ENCODE data around the gene GPX4.

GPX4 gene

GRCh38 chr19:1108291-1109031 is 4.7 kb downstream of the GPX4 start:
- no peak overlapping the region for H3K4me2 ChIP-seq
- no peaks in the 10 kb centered on the region for H3K79me2 ChIP-seq (ENCODE audit: insufficient read depth, low read depth)
- TF ChIP-seq, protein P1, sequence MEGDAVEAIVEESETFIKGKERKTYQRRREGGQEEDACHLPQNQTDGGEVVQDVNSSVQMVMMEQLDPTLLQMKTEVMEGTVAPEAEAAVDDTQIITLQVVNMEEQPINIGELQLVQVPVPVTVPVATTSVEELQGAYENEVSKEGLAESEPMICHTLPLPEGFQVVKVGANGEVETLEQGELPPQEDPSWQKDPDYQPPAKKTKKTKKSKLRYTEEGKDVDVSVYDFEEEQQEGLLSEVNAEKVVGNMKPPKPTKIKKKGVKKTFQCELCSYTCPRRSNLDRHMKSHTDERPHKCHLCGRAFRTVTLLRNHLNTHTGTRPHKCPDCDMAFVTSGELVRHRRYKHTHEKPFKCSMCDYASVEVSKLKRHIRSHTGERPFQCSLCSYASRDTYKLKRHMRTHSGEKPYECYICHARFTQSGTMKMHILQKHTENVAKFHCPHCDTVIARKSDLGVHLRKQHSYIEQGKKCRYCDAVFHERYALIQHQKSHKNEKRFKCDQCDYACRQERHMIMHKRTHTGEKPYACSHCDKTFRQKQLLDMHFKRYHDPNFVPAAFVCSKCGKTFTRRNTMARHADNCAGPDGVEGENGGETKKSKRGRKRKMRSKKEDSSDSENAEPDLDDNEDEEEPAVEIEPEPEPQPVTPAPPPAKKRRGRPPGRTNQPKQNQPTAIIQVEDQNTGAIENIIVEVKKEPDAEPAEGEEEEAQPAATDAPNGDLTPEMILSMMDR (conservative IDR thresholded peaks at IDR 0.05; ENCODE audit: low read depth, low read length): no peak
- H3K4me1 ChIP-seq (ENCODE audit: low read depth, poor library complexity, severe bottlenecking): peaks cover under 1% of the 10 kb centered on the region
- no peak overlapping the region for H3K27ac ChIP-seq
- H3K36me3 ChIP-seq (ENCODE audit: insufficient read depth): no peaks in the 10 kb centered on the region
- H4K20me1 ChIP-seq (ENCODE audit: insufficient read depth): no peaks in the 10 kb centered on the region
- H3K9ac ChIP-seq: no peak overlapping the region
- no peak overlapping the region for H3K4me3 ChIP-seq (IDR thresholded peaks at IDR 0.05; ENCODE audit: insufficient read depth, low read depth, low read length)
- no peaks in the 10 kb centered on the region for H3K27me3 ChIP-seq (ENCODE audit: insufficient read depth, low read depth)
- H2AFZ ChIP-seq (ENCODE audit: low read depth): no peak overlapping the region

DNA sequence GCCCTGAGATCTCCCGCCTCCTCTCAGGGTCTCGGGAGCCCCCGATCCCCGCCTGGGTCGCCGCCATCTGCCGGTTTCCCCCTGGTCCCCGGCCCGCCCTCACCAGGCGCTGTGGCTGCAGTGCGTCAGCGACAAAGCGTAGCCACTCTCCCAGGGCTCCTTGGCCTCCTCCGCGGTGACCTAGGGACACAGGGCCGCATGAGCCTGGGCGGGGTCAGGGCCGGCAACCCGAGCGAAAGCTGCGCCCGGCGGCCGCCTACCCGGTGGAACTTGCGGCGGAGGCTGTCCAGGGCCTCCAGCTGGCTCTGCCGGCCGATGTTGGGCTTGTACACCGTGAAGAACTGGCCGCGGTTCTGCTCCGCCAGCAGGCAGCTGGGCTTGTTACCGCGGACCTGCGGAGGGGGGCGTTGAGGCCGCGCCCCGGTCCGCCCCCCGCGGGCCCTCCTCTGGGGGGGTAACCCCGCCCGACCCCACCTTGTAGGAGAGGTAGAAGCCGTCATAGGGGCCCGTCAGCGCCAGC is 5.3 kb downstream of the GPX4 start:
- H4K20me1 ChIP-seq (ENCODE audit: insufficient read depth): no peaks in the 10 kb centered on the region
- no peaks in the 10 kb centered on the region for H3K4me1 ChIP-seq (ENCODE audit: low read depth, poor library complexity, severe bottlenecking)
- H3K4me3 ChIP-seq (IDR thresholded peaks at IDR 0.05; ENCODE audit: insufficient read depth, low read depth, low read length): no peak overlapping the region
- TF ChIP-seq, protein P1 (conservative IDR thresholded peaks at IDR 0.05; ENCODE audit: low read depth, low read length): no peak
- H3K4me2 ChIP-seq: no peak overlapping the region
- H3K27ac ChIP-seq: no peak overlapping the region
- no peaks in the 10 kb centered on the region for H3K79me2 ChIP-seq (ENCODE audit: insufficient read depth, low read depth)
- no peaks in the 10 kb centered on the region for H3K36me3 ChIP-seq (ENCODE audit: insufficient read depth)
- no peaks in the 10 kb centered on the region for H3K27me3 ChIP-seq (ENCODE audit: insufficient read depth, low read depth)
- H2AFZ ChIP-seq (ENCODE audit: low read depth): no peak overlapping the region
- H3K9ac ChIP-seq: no peak overlapping the region

DNA sequence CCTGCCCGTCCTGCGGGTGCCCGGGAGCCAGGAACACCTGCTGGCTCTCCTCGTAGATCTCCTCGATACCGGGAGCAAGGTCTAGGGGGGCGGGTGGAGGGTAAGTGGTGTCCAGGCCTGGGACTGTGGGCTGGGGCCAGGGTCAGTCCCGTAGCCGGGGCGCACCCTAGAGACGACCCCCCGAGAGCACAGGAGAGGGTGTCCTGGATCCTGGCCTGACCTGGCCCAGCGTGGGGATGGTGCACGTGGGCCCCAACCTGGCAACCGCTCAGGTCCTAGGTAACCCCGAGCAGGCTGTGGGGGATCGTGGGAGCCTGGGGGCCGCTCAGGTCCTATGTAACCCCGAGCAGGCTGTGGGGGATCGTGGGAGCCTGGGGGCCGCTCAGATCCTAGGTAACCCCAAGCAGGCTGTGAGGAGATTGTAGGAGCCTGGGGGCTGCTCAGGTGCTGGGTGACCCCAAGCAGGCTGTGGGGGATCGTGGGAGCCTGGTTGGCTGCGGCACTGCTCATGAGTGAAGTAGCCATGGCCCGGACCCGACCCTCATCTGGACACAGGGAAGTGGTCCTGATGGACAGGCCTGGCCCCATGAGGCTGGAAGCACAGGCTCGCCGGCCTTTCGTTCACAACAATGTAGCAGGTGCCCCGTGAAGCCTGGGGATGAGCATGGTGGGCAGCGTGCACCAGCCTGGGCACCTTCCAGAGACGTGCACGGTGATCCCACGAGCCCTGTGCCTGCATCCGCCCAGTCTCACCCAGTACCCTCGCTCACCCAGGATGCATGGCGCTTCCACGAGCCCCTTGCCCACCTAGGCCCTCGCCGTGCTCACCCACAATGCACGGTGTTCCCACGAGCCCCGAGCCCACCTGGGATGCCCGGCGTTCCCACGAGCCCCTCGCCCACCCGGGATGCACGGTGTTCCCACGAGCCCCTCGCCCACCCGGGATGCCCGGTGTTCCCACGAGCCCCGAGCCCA is 6.2 kb downstream of the GPX4 start:
- Histone ChIP-seq H2AFZ (ENCODE audit: low read depth) (no peak overlapping the region), H3K27me3 (ENCODE audit: insufficient read depth, low read depth) (no peaks in the 10 kb centered on the region), H4K20me1 (ENCODE audit: insufficient read depth) (no peaks in the 10 kb centered on the region), H3K4me3 (IDR thresholded peaks at IDR 0.05; ENCODE audit: insufficient read depth, low read depth, low read length) (no peak overlapping the region), H3K9ac (no peak overlapping the region), H3K79me2 (ENCODE audit: insufficient read depth, low read depth) (no peaks in the 10 kb centered on the region), H3K4me1 (ENCODE audit: low read depth, poor library complexity, severe bottlenecking) (no peaks in the 10 kb centered on the region), H3K27ac (no peak overlapping the region), H3K4me2 (no peak overlapping the region), H3K36me3 (ENCODE audit: insufficient read depth) (no peaks in the 10 kb centered on the region)
- TF ChIP-seq, protein P1 (conservative IDR thresholded peaks at IDR 0.05; ENCODE audit: low read depth, low read length): no peak

GRCh38 chr19:1110809-1111640 is 7.2 kb downstream of the GPX4 start:
- H2AFZ ChIP-seq (ENCODE audit: low read depth): no peak overlapping the region
- TF ChIP-seq, protein P1 (conservative IDR thresholded peaks at IDR 0.05; ENCODE audit: low read depth, low read length): no peak
- H3K4me1 ChIP-seq (ENCODE audit: low read depth, poor library complexity, severe bottlenecking): no peaks in the 10 kb centered on the region
- H4K20me1 ChIP-seq (ENCODE audit: insufficient read depth): no peaks in the 10 kb centered on the region
- no peaks in the 10 kb centered on the region for H3K79me2 ChIP-seq (ENCODE audit: insufficient read depth, low read depth)
- no peak overlapping the region for H3K4me2 ChIP-seq
- H3K27me3 ChIP-seq (ENCODE audit: insufficient read depth, low read depth): no peaks in the 10 kb centered on the region
- H3K4me3 ChIP-seq (IDR thresholded peaks at IDR 0.05; ENCODE audit: insufficient read depth, low read depth, low read length): no peak overlapping the region
- no peaks in the 10 kb centered on the region for H3K36me3 ChIP-seq (ENCODE audit: insufficient read depth)
- H3K9ac ChIP-seq: no peak overlapping the region
- no peak overlapping the region for H3K27ac ChIP-seq

All from KMS-11 (cell line).